GM12873 (cell line): ENCODE results near the gene WASF3.

Source experiments
- TF ChIP-seq, protein P1 (sequence below): IDR thresholded peaks from 2 replicates; pipeline ENCODE4 v1.5.1; 2012; ENCODE audit warnings: low read depth, mild to moderate bottlenecking, moderate library complexity, low read length, control low read depth; ENCODE audit not compliant: insufficient read depth; ENCODE audit errors: missing control alignments

WASF3 gene

DNA sequence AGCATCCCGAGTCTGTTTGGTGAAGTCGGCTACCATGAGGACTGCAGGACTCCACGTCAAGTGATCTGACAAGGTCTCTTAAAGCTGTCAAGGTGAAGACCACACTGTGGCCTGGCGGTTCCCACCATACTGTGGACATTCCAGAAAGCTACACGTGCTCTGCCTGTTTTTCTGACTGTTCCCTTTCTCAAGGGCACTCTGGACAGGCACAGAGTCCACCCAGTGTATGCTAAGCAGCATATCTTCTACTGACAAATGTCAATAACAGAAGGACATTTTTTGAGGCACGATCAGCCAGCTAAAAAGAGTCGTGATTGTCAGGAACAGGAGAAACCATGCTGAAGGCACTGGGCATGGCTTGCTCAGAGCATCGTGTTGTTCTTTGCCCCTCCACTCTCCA lies 12.8 kb upstream of the WASF3 start:
- TF ChIP-seq, protein P1, sequence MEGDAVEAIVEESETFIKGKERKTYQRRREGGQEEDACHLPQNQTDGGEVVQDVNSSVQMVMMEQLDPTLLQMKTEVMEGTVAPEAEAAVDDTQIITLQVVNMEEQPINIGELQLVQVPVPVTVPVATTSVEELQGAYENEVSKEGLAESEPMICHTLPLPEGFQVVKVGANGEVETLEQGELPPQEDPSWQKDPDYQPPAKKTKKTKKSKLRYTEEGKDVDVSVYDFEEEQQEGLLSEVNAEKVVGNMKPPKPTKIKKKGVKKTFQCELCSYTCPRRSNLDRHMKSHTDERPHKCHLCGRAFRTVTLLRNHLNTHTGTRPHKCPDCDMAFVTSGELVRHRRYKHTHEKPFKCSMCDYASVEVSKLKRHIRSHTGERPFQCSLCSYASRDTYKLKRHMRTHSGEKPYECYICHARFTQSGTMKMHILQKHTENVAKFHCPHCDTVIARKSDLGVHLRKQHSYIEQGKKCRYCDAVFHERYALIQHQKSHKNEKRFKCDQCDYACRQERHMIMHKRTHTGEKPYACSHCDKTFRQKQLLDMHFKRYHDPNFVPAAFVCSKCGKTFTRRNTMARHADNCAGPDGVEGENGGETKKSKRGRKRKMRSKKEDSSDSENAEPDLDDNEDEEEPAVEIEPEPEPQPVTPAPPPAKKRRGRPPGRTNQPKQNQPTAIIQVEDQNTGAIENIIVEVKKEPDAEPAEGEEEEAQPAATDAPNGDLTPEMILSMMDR, result no peak

DNA sequence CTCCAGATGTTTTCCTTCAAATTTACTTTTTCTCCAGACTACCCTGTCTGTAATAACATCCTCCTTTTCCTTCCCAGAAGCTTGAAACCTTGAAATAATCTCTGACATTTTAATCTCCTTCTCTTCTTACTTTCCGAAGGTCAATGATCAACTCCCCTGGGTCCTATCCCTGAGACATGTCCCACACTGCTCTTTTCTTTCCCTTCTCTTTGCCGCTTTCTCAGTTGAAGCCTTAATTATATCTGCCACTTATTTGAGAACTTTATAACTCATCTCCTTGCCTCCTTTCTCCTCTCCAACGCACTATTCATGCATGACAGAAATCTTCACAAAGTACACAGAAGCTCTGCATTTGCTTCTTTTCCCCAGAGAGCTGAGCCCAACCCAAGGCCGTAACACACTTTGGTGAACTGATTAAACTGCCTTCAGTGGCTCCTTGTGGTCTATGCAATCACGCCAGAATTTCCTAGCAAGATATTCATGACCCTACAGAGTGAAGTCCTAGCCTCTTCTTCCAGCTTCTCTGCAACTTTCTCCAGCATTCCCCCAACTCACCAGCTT lies 9.2 kb upstream of the WASF3 start:
- TF ChIP-seq, protein P1, result no peak

DNA sequence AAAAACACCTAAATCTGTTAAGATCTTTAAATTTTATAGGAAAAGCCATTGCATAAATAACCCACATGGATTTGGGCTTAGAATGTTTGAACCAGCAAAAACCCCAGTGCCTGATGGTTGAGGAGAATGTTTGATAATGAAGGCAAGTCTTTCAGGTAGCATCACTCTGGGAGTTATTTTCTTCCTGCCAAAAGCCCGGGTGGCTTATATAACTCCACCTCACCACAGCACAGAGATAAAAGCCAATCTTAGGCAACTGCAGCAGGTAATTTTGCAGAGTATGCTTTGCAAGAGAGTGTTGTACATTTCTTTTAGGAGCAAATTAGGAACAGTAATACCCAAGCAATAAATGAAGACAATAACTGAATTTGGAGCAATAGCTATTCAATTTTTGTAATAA lies 7.8 kb upstream of the WASF3 start:
- TF ChIP-seq, protein P1, result no peak

DNA sequence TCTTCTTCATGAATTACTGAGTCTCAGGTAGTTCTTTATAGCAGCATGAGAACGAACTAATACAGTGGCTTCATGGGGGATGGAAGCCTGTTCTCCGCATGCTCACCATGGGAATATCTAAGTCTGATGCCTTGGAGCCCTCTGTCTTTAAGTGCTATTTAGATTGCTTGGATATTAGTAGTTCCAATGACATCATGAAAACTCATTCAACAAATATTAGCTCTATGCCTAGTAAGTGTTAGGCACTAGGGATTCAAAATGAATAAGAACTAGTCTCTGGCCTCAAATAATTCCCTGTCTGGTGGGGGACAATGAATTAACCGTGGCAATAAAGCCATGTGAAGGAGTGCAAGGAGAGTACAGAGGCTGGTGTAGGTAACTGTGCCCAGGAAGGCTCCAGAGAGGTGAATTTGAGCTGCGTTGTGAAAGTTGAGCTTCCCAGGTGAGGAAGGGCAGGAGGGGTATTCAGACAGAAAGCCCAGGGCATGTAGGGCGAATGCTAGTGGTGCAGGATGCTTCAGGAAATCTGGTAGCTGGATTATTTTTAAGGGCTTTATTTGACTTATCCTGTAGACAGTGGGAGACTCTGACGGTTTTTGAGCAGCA lies 6.1 kb upstream of the WASF3 start:
- TF ChIP-seq, protein P1, result no peak

DNA sequence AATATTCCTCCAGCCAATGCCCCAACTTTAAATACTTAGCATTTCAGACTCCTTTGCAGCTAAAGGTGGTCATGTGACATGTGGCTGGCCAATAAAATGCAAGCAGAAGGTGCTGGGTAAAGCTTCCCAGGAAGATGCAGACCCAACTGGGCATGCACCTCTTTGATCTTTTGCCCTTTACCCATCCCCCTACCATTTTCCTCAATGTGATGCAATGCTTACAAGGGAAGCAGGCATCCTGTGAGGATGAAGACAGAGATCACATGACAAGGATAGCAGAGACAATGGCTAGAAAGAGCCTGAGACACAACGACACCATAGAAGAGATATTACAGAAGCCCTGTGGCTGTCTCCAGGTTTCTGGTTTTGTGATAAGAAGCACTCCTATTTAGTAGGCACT lies 2.1 kb upstream of the WASF3 start:
- TF ChIP-seq, protein P1, result no peak

DNA sequence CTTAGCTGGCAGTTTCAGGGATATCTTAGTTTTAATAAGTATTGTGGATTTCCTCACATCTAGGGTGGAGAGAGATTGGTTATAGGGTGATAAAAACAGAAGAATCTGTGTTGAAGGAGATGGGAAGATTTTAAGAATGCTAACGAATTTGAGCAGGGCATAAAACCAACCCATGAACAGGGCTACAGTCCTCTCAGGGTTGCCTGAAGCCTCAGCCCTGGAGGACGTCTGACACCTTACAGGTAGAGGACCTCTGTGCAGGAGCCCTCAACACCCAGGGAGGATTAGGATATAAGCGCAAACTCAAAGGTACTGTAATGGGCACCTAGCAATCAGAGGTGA lies 461 bp upstream of the WASF3 start:
- TF ChIP-seq, protein P1, result no peak

DNA sequence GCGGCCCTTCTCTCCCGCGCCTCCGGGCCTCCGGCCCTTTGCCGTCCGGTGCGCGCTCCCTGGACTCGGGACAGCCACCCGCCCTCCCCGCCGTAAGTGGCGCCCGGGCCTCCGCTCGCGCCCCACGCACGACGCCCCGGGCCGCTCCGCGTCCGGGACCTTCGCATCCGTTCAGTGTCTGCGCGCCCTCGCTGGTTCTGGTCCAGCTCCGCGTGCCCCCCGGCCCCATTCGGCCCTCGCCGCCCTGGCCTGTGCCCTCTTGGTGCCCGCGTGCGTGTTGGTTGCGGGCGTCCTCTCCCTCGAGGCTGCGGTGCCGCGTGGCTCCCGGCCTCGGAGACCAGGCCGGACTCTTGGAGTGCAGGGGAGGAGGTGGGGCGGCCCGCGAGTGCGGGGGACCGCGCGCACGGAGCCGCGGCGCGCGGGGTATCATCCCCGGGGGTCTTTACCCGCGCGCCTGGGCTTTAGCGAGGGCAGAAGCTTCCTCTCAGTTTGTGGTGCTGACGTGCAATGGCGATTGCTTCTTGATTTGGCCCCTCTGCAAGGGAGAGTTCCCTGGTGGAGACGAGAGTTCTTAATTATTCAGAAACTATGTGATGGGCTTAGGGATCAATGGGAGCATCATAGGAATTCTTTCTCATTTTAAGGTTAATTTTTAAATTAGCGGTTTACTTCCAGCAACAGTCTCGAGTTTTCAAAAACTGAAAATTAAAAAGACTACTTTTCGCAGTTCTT lies 757 bp downstream of the WASF3 start:
- TF ChIP-seq, protein P1, result no peak
